HCT116 (cell line): ENCODE measurements around the gene SRSF3. TPM values are rescaled to one million over a fixed set of nuclear protein-coding genes. Genes with fewer than 3 reads are reported as not detected.

Experiments
- ATAC-seq: fragments of 200-7000 bp; cut with Tn5 transposase; 2 replicates; pipeline ENCODE4 v1.9.1; 2020; ENCODE audit warnings: mild to moderate bottlenecking, moderate library complexity
- BruUV-seq: library from RNA; stranded (reverse); fragments of 400-500 nt; replicated peaks from 2 replicates; lab custom pipeline; 2021; lab: Mats Ljungman, UMichigan
- CTCF ChIA-PET: fragments of 300-600 bp; sonication (Branson Sonifier 250); formaldehyde crosslinking; loops from one replicate; lab custom pipeline; 2021; ENCODE audit warnings: antibody characterized with exemption; lab: Charles Lee
- POLR2A ChIA-PET: fragments of 300-600, 350-600 bp; sonication (Branson Sonifier 250); formaldehyde crosslinking; loops from one replicate; lab custom pipeline; 2021; ENCODE audit warnings: antibody characterized with exemption; lab: Charles Lee
- RAD21 ChIA-PET, 2 experiments: fragments of 300-600 bp; sonication (Branson Sonifier 250); formaldehyde crosslinking; loops; one replicate each; lab custom pipeline; 2023; ENCODE audit warnings: low total read pairs in 2 of 2; ENCODE audit not compliant: uncharacterized antibody in 2 of 2, unreplicated experiment in 2 of 2, low non-redundant PET in 1 of 2; lab: Charles Lee
- DNase-seq: peaks from one replicate; pipeline ENCODE4 v3.0.0-alpha.2; 2010; ENCODE audit warnings: low read depth, low spot score
- H2AFZ ChIP-seq: fragments of 200-600 bp; shearing (Covaris generic), sonication (generic); 2 replicates; pipeline ENCODE4 v1.6.1; 2017; ENCODE audit warnings: low read depth, mixed run types, mixed read lengths, antibody characterized with exemption, low read length; ENCODE audit not compliant: poor library complexity, severe bottlenecking
- H3K27ac ChIP-seq: 2 replicates; pipeline ENCODE4 v1.5.1; 2012; ENCODE audit warnings: low read depth, low read length
- H3K27me3 ChIP-seq: fragments of 200-600 bp; sonication (generic); 2 replicates; pipeline ENCODE4 v1.6.1; 2016; ENCODE audit warnings: mixed run types, low read length, mixed read lengths; ENCODE audit not compliant: insufficient read depth
- H3K36me3 ChIP-seq, 2 experiments: fragments of 200-500 bp in 1 of 2; fragments of 200-600 bp in 1 of 2; sonication (Bioruptor generic) in 1 of 2; sonication (generic) in 1 of 2; 2 replicates each; pipeline versions ENCODE4 v1.5.1 to v1.6.1; 2014 to 2016; ENCODE audit warnings: low read length in 2 of 2, inconsistent platforms in 1 of 2, mixed read lengths in 1 of 2, mixed run types in 1 of 2; ENCODE audit not compliant: insufficient read depth in 2 of 2, control insufficient read depth in 1 of 2
- H3K4me1 ChIP-seq, 2 experiments: fragments of 200-600 bp in 1 of 2; sonication (generic) in 1 of 2; 2 replicates each; pipeline versions ENCODE4 v1.5.1 to v1.6.1; 2012 to 2017; ENCODE audit warnings: low read length in 2 of 2, inconsistent platforms in 1 of 2, mild to moderate bottlenecking in 1 of 2, mixed read lengths in 1 of 2, mixed run types in 1 of 2, moderate library complexity in 1 of 2; ENCODE audit not compliant: insufficient read depth in 2 of 2, control insufficient read depth in 1 of 2
- H3K4me2 ChIP-seq: fragments of 200-600 bp; sonication (generic); 2 replicates; pipeline ENCODE4 v1.6.1; 2017; ENCODE audit warnings: mixed run types, low read length, mixed read lengths
- H3K4me3 ChIP-seq, 2 experiments: fragments of 200-600 bp in 1 of 2; sonication (generic) in 1 of 2; replicated peaks in 1 of 2; 2 replicates each; pipeline ENCODE4 v1.5.1; 2011 to 2016; ENCODE audit warnings: low read length in 2 of 2, control low read depth in 1 of 2, low read depth in 1 of 2, mild to moderate bottlenecking in 1 of 2, mixed read lengths in 1 of 2, mixed run types in 1 of 2
- H3K79me2 ChIP-seq: fragments of 200-600 bp; sonication (generic); 2 replicates; pipeline ENCODE4 v1.6.1; 2017; ENCODE audit warnings: mild to moderate bottlenecking, mixed run types, low read length, moderate library complexity, mixed read lengths; ENCODE audit not compliant: insufficient read depth
- H3K9ac ChIP-seq: fragments of 200-600 bp; sonication (generic); 2 replicates; pipeline ENCODE4 v1.6.1; 2016; ENCODE audit warnings: low read length, mixed read lengths
- H3K9me2 ChIP-seq: fragments of 200-600 bp; sonication (generic), shearing (Covaris generic); 2 replicates; pipeline ENCODE4 v1.6.1; 2017; ENCODE audit warnings: mixed run types, mild to moderate bottlenecking, moderate library complexity; ENCODE audit not compliant: insufficient read depth
- H3K9me3 ChIP-seq, 2 experiments: fragments of 200-500 bp in 1 of 2; fragments of 200-600 bp in 1 of 2; sonication (Bioruptor generic) in 1 of 2; sonication (generic) in 1 of 2; 2 replicates each; pipeline ENCODE4 v1.6.1; 2014 to 2017; ENCODE audit warnings: low read length in 2 of 2, mixed read lengths in 2 of 2, inconsistent platforms in 1 of 2, low read depth in 1 of 2, mild to moderate bottlenecking in 1 of 2, mixed run types in 1 of 2, moderate library complexity in 1 of 2; ENCODE audit not compliant: control insufficient read depth in 1 of 2, insufficient read depth in 1 of 2
- H4K20me1 ChIP-seq: fragments of 200-600 bp; sonication (generic), shearing (Covaris generic); 2 replicates; pipeline ENCODE4 v1.6.1; 2017; ENCODE audit warnings: mixed run types, mild to moderate bottlenecking, moderate library complexity; ENCODE audit not compliant: insufficient read depth
- ATF3 ChIP-seq: IDR thresholded peaks from 2 replicates; pipeline ENCODE4 v1.6.1; 2012
- CBX3 ChIP-seq: IDR thresholded peaks from 2 replicates; pipeline ENCODE4 v1.6.1; 2012; ENCODE audit warnings: low read depth
- CEBPB ChIP-seq: IDR thresholded peaks from 2 replicates; pipeline ENCODE4 v1.6.1; 2012; ENCODE audit warnings: low read depth
- CTCF ChIP-seq, 3 experiments: fragments of 200-600 bp in 1 of 3; sonication (generic) in 1 of 3; IDR thresholded peaks in 2 of 3; conservative IDR thresholded peaks in 1 of 3; 2 replicates each; pipeline ENCODE4 v1.5.1; 2012 to 2017; ENCODE audit warnings: low read depth in 2 of 3, low read length in 2 of 3, antibody characterized with exemption in 1 of 3, borderline replicate concordance in 1 of 3, control low read depth in 1 of 3, mild to moderate bottlenecking in 1 of 3, mixed read lengths in 1 of 3, mixed run types in 1 of 3, moderate library complexity in 1 of 3; ENCODE audit not compliant: insufficient read depth in 1 of 3
- EGR1 ChIP-seq: IDR thresholded peaks from 2 replicates; pipeline ENCODE4 v1.6.1; 2012; ENCODE audit warnings: low read depth
- ELF1 ChIP-seq: IDR thresholded peaks from 2 replicates; pipeline ENCODE4 v1.6.1; 2012; ENCODE audit warnings: low read depth, borderline replicate concordance
- FOSL1 ChIP-seq: IDR thresholded peaks from 2 replicates; pipeline ENCODE4 v1.6.1; 2012; ENCODE audit warnings: low read depth
- JUND ChIP-seq: IDR thresholded peaks from 2 replicates; pipeline ENCODE4 v1.6.1; 2012
- POLR2A ChIP-seq: IDR thresholded peaks from 2 replicates; pipeline ENCODE4 v1.7.0; 2011; ENCODE audit warnings: borderline replicate concordance; ENCODE audit not compliant: insufficient read depth, insufficient read length; ENCODE audit errors: extremely low read depth
- RAD21 ChIP-seq: IDR thresholded peaks from 2 replicates; pipeline ENCODE4 v1.6.1; 2012; ENCODE audit warnings: low read depth, mild to moderate bottlenecking
- REST ChIP-seq: IDR thresholded peaks from 2 replicates; pipeline ENCODE4 v1.6.1; 2012; ENCODE audit warnings: low read depth
- SIN3A ChIP-seq: IDR thresholded peaks from 2 replicates; pipeline ENCODE4 v1.6.1; 2012; ENCODE audit warnings: low read depth
- SP1 ChIP-seq: IDR thresholded peaks from 2 replicates; pipeline ENCODE4 v1.6.1; 2012; ENCODE audit warnings: low read depth
- YY1 ChIP-seq: IDR thresholded peaks from 2 replicates; pipeline ENCODE4 v1.6.1; 2011; ENCODE audit warnings: low read length, low read depth, moderate library complexity, mild to moderate bottlenecking; ENCODE audit not compliant: insufficient replicate concordance; ENCODE audit errors: extremely low read depth
- ZFX ChIP-seq: fragments of 450-650 bp; IDR thresholded peaks from 2 replicates; pipeline ENCODE4 v1.6.1; 2017
- ZNF274 ChIP-seq: fragments of 200-500 bp; sonication (Bioruptor generic); IDR thresholded peaks from 2 replicates; pipeline ENCODE4 v1.6.1; 2014; ENCODE audit warnings: mild to moderate bottlenecking, low read depth, low read length, inconsistent platforms
- intact Hi-C: fragments of 100-400 bp; cut with micrococcal nuclease; formaldehyde crosslinking; loops from 2 replicates; pipeline ENCODE4 v1.10.0; 2022
- total RNA-seq: library from RNA; stranded (reverse); gene quantifications from one replicate; pipeline ENCODE4 v1.2.1, GENCODE V29; 2021; ENCODE audit not compliant: unreplicated experiment

The SRSF3 gene
- total RNA-seq, 1 experiment from 2014 or later, result 362 TPM

- no peaks in the 10 kb centered on the region for H4K20me1 ChIP-seq
- no peaks in the 10 kb centered on the region for H3K9me2 ChIP-seq
- H3K27ac ChIP-seq, result no peak overlapping the region
- POLR2A ChIA-PET, result no interaction called here
- DNase-seq, result no peak
- BruUV-seq, result no TSS peak
- peaks cover 9 to 19% of the 10 kb centered on the region in 2 experiments; a peak in 3 of 4 replicates for H3K4me1 ChIP-seq
- TF ChIP-seq CEBPB (no peak), REST (no peak), CTCF (IDR thresholded peaks at IDR 0.05 in 2 of 3, conservative IDR thresholded peaks at IDR 0.05 in 1 of 3; ENCODE audit: borderline replicate concordance in 1 of 3, insufficient read depth in 1 of 3, low read depth in 2 of 3, low read length in 2 of 3) (no peak), ZFX (no peak), SP1 (no peak), ATF3 (no peak), POLR2A (no peak), CBX3 (no peak), ELF1 (no peak), ZNF274 (no peak), JUND (no peak), RAD21 (no peak), SIN3A (no peak), FOSL1 (no peak), YY1 (no peak), EGR1 (no peak)
- TF ChIP-seq, all 23 proteins: peak for 0
- ATAC-seq, result no peak
- Histone ChIP-seq H3K4me2 (peak overlapping the region; percentile 92), H2AFZ (no peak overlapping the region), H3K4me3 (peak overlapping the region; percentile 73 to 81), H3K9me3 (no peaks in the 10 kb centered on the region), H3K27me3 (no peaks in the 10 kb centered on the region), H3K36me3 (peaks cover 5% of the 10 kb centered on the region in 2 experiments; a peak in 2 of 4 replicates), H3K79me2 (peaks cover 31% of the 10 kb centered on the region), H3K9ac (peak overlapping the region; percentile 84)
- ChIA-PET CTCF (no interaction called here), RAD21 (no interaction called here)
- intact Hi-C loops, result no loop called here
Observed at GRCh38 chr6:36545767-36546307, 48.3 kb upstream of the SRSF3 start.
